GM18907 (cell line): ENCODE data around the gene ATAT1.
A peak's percentile ranks its signal among the peaks of the same experiment; 100 is the strongest.
"Not testable (repeated sequence)": the region's sequence is repeated elsewhere in the genome, so short reads cannot be mapped to it uniquely, and the experiment has no call there.

Experiments used
- ATAC-seq: cut with Tn5 transposase; IDR thresholded peaks from one replicate; pipeline ENCODE4 v1.9.1; 2021; ENCODE audit warnings: mild to moderate bottlenecking, moderate library complexity; ENCODE audit not compliant: unreplicated experiment

The ATAT1 gene

DNA sequence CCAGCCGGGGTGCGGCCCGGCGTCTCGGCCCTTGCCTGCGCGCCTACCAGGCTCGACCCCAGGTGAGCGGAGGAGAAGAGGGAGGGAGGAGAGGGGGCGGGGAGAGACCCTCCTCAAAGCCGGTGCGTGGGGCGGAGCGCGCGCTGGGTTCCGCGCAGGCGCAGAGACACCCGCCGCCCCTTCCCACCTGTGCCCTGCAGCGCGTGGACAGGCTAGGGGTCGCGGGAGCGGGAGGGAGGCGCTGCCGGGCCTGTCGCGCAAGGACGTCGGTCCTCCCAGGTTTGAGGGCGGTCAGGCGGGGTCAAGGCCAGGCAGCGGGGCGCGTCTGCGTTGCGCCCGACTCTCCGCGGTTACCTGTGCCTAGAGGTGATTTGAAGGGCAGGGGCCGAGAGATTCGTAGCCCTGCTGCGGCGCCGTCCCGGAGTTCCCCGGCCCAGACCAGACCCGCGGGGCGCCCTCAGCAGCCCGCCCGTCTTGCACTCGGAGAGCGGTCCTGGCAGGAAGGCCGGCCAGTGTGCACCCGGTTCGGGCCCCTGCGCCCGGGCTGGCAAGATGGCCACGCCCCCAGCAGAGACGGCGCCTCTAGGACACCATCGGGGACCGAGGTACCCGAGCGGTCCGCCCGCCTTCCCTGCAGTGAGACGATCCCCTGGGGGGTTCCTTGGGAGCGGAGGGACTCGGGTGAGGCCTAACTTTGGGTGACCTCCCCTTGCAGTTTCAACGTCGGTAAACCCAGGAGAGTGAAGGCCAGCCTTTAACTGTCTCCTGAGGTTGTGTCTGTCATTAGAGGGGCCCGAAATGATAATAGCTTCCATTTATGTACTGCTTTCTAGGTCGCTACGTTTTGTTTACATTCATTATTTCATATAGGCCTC lies 20.8 kb downstream of the ATAT1 start:
- ATAC-seq: peak; percentile 56

GRCh38 chr6:30651143-30651542 lies 24.5 kb downstream of the ATAT1 start:
- ATAC-seq: no peak

DNA sequence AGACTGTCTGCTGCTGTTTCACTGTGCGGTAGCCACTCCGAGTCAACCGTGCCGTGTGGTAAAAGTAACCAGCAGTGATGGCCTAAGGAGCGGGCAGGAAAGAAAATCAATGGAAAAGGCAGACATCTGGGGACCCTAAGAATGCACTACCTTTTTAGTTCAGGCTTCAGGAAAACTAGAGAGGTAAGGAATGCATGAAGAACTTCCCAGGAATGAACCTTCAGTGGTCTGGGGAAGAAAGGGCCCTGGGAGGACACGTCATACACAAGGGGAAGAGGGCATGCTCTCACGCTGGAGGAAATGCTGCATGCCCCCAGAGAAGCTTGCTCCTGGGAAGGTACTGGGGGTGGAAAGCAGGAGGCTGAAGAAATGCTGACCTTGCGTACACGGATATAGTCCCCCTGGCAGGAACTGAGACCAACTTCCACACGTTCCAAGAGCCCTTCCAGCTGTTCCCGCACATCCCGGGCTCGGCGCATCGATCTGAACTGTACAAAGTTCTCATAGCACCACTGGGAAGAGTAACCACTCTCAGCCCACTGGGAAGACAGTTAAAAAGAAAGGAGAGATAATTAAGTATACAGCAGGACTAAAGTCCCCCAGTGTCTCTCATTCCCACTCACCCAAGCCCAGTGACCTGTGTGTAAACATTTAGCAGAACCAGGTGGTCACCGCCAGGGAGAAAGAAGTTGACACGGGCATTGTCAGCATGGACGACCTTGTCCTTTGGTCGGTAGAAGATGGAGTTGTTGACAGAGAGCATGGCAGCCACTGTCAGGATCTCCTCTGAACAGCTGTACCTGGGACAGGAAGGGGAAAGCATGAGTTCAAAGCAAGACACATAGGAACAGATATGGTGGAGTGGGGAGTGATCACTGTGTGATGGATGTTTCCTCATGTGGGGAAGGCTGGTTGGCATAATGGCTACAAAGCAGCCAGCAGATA lies 28.4 kb downstream of the ATAT1 start:
- no peak for ATAC-seq

DNA sequence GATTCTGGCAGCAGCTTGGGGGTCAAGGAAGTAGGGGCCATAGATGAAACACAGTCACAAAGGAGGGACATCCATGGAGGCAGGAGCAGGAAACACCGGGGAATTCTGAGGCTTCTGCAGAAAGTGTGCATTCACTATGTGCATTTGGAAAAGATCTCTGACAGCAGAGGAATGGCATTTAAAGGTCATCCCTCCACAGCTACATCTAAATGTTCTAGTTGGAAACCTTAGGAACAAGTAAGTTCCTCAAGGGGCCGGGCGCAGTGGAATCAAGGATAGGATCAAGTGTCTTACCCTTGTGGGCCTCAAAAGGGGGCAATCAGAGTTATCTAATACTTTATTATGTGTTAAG lies 29.0 kb downstream of the ATAT1 start:
- no peak for ATAC-seq

- no peak for ATAC-seq
Observed at GRCh38 chr6:30656513-30656912, 29.8 kb downstream of the ATAT1 start.

DNA sequence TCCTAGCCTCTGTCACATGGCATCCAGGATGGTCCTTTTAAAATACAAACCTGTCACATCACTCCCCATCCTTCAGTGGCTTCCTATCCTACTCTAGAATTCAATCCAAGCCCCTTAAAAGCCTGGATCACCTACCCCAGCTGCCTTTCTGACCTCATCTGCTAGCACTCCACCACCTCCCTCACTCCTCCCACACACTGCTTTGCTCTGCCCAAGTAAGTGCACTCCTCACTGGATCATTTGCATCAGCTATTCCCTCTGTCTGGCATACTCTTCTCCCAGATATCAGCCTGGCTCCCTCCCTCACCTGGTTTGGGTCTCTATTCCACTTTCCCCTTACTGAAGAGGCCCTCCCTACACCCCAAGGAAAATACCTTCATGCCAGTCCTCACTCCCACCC lies 30.8 kb downstream of the ATAT1 start:
- ATAC-seq: no peak

GRCh38 chr6:30657922-30658321 lies 31.2 kb downstream of the ATAT1 start:
- not testable (repeated sequence) for ATAC-seq

GRCh38 chr6:30664994-30665767 lies 38.5 kb downstream of the ATAT1 start:
- ATAC-seq: no peak

DNA sequence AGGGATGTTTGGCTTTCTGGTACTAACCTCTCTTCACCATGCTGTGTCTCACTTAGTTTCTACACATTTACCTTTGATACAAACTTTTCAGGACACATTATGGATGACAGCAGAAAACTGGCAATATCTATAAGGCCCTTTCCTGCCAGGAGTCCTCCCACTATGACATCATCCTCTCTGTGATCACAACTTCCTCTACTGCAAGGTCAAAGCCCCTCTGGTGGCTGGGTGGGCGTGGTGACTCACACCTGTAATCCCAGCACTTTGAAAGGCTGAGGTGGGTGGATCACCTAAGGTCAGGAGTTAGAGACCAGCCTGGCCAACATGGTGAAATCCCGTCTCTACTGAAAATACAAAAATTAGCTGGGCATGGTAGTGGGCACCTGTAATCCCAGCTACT lies 39.6 kb downstream of the ATAT1 start:
- ATAC-seq: not testable (repeated sequence)

DNA sequence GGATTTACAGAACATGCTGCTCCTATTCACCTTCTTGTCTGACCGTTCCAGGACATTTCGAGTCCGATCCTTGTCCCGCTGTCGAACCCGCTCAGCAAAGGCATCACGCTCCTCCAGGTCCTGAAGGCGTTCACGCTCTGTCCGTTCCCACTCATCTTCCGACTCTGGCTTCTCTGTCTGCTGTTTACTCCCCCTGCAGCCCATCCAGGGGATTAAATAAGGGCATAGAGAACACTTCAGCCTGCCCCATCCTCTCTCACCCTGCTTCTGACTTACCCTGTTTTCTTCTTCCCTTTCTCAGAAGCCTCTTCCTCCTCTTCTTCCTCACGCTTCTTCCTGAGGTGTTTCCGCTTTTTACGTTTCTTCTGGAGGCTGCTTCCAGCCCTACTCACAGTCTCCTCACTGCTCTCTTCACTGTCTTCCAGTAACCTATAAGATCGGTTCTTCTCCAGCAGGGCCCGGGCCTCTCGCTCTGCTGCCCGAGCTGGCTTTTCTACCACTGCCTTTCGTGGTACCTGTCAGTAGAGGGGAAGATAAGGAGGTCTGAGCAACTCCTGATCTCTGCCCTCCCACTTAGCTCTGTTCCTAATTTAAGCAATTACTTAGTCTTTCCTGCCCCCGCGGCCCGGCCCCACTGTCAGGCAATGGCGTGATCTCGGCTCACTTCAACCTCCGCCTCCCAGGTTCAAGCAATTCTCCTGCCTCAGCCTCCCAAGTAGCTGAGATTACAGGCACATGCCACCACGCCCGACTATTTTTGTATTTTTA lies 44.3 kb downstream of the ATAT1 start:
- ATAC-seq: no peak

DNA sequence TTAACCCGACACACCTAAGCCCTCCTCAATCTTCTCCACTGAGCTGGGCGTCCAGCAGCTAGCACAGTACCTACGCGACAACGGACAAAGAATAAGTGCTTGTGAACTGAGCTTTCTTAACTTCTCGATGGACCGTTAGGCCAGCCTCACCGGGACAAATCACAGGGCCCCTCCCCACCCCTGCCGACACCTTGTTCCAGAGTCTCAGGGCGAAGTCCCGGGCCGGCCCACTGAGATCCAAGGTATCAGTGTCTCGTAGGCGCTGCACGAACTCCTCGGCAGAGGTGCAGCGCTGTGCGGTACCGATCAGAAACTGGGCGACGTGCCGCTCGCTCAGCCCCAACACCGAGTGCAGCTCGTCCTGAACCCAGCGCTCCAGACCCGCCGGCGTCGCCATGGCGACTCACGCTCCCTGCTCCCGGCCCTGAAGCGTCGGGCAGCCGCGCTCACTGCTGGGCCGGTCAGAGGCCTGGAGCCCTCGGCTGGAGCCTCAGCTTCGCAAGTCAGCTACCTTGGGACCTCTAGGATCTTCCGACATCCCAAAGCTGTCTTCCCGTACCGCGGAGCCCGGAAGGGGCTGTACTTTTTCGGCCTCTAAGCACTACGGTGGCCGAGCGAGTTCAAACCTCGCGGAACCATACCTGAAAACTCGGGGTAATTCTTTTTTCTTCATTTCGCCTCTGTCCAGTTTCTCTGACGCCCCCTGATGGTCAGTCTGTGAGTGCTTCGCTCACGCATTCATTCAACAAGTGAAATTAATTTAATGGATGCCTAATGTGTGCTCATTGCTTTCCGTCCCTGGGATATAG lies 46.0 kb downstream of the ATAT1 start, which contains the start of gene DHX16:
Gene DHX16 (minus strand): TSS at position 562 of the 809 bp plus-strand sequence. CDS start 165 bp downstream, at position 397.
- peak; percentile 77 for ATAC-seq

GRCh38 chr6:30676660-30677285 lies 50.1 kb downstream of the ATAT1 start:
- ATAC-seq: no peak

GRCh38 chr6:30678964-30679726 lies 52.5 kb downstream of the ATAT1 start:
- peak; percentile 40 for ATAC-seq

DNA sequence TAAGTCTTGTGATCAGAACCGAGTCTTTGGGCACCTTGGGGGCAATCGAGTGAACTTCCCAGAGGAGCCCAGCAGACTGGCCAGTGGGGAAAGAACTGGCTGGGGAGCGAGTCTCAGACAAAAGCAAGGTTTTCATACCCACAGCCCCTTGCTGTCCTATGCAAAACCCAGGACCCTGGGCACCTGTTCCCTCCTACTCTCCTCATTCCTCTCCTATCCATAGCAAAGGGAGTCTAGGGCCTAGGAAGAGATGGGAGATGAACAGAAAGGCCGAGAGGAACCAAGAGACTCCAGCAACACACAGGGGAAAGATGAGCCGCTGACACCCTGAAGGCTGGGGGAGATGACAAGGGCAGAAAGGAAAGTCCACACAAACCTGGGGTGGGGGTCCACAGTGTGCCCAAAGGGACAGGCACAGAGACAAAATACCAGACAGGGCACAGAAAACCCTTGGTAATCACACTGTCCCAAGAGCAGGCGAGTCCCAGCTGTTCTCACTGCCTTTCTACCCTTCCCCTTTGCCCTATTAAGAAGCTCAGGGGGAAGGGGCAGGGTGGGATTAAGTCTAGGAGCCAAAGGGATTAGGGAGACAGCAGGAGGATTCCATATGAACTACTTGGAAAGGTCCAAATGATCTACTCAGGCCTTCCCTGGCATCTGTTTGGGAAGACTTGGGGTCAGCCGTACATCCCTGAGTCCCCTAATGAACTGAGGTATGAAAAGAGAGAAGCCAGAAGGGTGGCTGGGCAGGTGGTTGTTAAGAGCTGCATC lies 53.3 kb downstream of the ATAT1 start:
- ATAC-seq: no peak

DNA sequence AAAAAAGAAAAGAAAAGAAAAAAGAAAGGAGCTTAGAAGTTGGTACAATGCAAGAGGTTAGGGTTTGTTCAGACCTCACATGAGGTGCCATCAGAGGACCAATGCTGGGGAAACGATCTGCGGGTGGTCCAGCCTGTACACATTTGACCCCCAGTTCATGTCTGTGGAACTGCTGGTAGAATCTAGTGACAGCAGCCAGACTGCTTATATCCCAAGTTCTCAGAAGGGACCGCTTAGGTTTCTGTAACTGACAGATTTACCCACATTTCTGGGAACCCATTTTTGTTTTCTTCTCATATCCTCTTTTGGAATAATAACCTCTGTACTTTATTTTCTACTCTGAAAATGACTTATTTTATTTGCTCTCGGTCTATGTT lies 55.1 kb downstream of the ATAT1 start:
- ATAC-seq: no peak

GRCh38 chr6:30682143-30683117 lies 55.8 kb downstream of the ATAT1 start:
- ATAC-seq: peak; percentile 35
